GM10266 (cell line): ENCODE data around the gene SAC3D1.

Source experiments
- DNase-seq: peaks from one replicate; pipeline ENCODE4 v3.0.0; 2012; ENCODE audit errors: extremely low spot score
- CTCF ChIP-seq: IDR thresholded peaks from 2 replicates; pipeline ENCODE4 v1.5.1; 2012; ENCODE audit warnings: mild to moderate bottlenecking, low read depth; ENCODE audit not compliant: control insufficient read depth, insufficient read depth; ENCODE audit errors: missing control alignments

Gene SAC3D1

DNA sequence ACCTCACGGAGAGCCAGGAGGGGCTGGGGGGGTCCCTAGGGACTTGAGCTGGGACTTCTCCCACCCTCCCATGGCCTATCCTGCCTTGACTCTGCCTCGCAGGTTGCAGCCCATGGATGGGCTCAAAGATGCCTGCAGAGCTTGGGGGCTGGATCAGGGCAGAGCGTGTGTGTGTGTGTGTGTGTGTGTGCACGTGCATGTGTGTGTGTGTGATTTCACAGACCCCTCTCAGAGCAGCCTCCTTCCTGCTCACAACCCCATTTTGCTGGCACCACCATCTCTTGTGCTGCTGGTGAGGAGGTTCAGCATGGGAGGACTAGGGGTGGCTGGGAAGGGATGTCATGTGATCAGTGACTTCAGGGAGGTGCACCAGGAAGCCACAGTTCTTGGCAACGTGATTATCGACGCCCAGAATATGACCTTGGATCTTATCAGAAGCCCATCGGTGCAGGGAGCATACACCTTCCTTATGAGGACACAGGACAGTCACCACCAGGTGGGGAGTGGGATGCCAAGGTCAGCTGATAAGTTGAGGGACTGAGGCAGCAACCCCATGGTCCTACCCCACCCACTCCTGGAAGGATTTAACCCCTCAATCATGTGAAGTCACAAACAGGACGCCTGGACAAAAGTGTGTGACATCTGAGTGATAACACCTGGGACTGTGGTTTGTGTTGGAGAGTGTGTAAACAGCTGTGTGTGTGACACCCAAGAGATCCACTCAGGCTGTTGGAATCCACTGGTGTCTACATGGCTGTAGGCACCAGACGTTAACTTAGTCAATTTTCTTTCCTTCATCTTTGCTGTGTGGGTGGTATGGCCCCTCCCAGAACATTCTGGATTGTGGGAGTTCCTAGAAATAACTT is 19.2 kb downstream of the SAC3D1 start:
- DNase-seq = no peak
- TF ChIP-seq CTCF = no peak

GRCh38 chr11:65060913-65061408 is 20.0 kb downstream of the SAC3D1 start:
- no peak for TF ChIP-seq CTCF
- DNase-seq = no peak

DNA sequence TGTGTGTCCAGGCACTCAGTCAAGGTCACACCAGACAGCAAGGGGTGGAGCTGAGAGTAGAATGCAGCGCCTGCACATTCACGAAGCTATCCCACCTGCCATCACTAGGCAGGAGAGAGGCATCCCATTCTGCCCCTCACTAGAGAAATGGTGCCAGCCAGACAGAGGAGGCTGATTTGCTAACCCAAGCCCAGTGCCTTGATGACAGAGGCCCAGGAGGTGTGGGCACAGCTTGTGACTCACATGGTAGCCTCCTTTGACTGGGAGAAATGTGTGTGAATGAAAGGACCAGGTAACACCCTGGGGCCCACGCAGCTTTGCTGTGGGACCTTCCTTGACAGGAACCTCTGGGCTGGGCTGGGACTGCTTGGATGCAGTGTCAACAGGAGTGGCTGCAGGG is 22.5 kb downstream of the SAC3D1 start:
- no peak for DNase-seq
- TF ChIP-seq CTCF = no peak

DNA sequence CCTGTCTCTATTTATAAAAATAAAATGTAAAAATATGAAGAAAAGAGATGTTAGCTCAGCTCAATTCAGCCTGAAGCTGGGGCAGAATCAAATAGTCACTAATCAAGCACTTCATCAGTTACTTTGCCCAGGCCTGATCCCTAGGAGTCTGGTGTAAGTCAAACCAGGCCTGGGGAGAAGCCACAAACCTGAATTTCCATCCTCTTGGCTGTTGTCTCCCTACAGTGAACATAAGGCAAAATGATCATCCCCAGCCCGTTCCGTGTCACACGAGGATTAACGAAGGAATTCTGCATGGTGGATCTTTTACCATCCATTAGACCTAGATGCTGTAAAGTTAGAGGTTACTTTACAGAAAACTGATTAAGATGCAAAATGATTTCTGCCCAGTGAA is 23.8 kb downstream of the SAC3D1 start:
- no peak for TF ChIP-seq CTCF
- no peak for DNase-seq

DNA sequence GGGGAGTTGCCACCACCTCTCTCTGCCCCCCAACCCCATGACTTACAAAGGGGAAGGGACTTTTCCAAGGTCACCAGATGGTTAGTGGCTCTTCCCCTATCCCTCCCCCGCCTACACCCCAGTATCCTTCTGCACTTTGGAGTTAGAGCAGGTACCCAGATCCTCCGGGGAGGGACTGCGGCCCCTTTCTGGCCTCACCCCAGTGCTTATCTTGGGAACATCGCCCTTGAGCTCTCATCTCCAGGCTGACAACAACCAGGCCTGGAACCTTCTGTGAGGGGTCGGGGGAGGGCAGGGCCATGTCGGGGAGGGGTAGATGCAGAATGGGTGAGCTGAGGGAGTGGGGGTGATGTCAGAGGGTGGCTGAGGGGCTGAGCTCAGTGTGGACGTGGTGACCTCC is 24.8 kb downstream of the SAC3D1 start:
- no peak for DNase-seq
- TF ChIP-seq CTCF = no peak

- no peak for DNase-seq
- TF ChIP-seq CTCF = no peak
Measured at GRCh38 chr11:65066315-65066714, 25.3 kb downstream of the SAC3D1 start.

GRCh38 chr11:65066805-65067291 is 25.8 kb downstream of the SAC3D1 start:
- DNase-seq = no peak
- TF ChIP-seq CTCF = no peak
